Activated CD8-positive, alpha-beta memory T cell treated with anti-CD3 and anti-CD28 coated beads for 48 hours (primary cell): ENCODE measurements around the gene MAP3K13.
"Not testable (repeated sequence)": the region's sequence is repeated elsewhere in the genome, so short reads cannot be mapped to it uniquely, and the experiment has no call there.

Experiments used
- DNase-seq, 3 experiments: peaks; one replicate each; pipeline ENCODE4 v3.0.0-alpha.2; 2020; ENCODE audit warnings: low read depth in 2 of 3, low spot score in 2 of 3

The MAP3K13 gene

GRCh38 chr3:185393055-185393454 is 30.1 kb downstream of the MAP3K13 start:
- DNase-seq, result no peak

GRCh38 chr3:185397676-185398075 is 34.7 kb downstream of the MAP3K13 start:
- DNase-seq, result no peak

DNA sequence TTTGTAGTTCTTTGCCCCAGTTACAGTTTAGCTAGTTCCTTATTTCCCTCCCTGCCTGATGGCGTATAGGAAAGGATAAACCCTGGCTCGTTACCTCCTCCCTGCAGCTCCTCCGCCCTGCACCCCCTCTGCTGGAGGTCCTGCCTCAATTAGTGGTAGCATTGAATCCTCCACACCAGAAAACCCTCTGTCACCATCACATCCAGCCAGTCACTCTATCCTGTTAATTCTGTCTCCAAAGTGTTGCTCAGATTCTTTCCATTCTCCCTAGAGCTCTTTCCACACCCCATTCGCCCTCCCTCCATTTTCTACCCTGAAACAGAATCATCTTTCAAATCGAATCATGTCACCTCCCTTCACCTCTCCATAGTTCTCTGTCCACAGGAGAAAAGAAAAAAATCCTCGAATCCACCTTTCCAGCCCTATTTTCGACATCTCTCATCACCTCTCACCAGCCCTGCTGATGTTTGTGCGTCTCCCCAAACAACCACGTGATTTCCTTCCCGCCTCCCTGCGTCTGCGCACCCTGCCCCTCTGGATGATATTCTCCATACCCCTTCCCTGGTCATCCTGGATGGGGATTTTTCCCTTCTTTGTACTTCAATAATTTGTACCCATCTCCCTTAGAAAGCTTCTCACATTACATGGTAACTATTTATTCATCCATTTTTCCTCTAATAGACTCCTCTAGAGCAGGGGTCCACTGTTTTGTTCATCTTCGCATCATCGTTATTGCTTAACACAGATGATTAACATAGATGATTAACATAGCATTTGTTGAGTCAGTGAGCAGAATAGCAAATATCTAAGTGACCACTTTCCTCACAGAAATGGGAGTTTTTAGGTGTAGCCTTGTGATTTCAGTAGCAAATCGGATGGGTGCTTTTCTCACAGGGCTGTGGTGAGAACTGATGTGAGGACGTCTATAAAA is 37.1 kb downstream of the MAP3K13 start:
- no peak for DNase-seq

- DNase-seq, result no peak
Measured at GRCh38 chr3:185400866-185401265, 37.9 kb downstream of the MAP3K13 start.

- DNase-seq, result no peak
Measured at GRCh38 chr3:185401319-185401955, 38.5 kb downstream of the MAP3K13 start.

- DNase-seq, result no peak
Measured at GRCh38 chr3:185402561-185402960, 39.6 kb downstream of the MAP3K13 start.

DNA sequence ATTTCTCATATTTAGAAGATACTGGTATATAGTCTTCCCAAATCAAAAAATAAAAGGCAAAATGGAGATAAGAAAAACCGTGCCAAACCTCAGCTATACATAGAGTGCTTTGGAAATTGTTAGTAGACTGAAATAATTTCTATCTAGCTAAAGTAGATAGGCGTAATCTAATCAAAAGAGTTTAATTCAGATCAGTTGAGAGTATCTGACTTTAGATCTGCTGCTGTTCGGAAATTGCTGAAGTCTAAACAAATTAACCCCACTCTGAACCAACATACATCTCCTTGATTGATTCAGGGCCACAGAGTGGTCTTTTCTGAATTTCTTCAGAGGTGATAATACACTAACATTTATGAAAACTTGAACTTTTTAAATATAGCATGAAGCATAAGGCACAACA is 40.1 kb downstream of the MAP3K13 start:
- no peak for DNase-seq

GRCh38 chr3:185405243-185405642 is 42.3 kb downstream of the MAP3K13 start:
- no peak for DNase-seq

DNA sequence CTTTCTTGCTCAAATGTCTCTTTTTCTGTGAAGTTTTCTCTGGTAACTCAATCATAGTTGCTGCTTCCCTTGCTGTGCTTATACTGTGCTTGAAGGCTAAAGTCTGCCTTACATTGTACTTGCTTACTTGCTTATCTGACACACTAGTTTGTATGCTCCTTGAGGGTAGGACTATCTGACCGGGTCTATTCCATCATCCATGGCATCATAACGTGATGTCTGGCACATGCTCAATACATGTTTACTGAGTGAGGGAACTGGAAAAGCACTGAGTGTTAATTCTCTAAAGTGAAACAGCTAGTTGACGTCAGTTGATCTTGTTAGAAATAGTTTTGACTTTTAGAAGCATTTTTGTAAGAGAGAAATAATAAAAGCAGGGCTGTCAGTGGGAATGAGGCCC is 42.7 kb downstream of the MAP3K13 start:
- no peak for DNase-seq

GRCh38 chr3:185406121-185406620 is 43.2 kb downstream of the MAP3K13 start:
- no peak for DNase-seq

DNA sequence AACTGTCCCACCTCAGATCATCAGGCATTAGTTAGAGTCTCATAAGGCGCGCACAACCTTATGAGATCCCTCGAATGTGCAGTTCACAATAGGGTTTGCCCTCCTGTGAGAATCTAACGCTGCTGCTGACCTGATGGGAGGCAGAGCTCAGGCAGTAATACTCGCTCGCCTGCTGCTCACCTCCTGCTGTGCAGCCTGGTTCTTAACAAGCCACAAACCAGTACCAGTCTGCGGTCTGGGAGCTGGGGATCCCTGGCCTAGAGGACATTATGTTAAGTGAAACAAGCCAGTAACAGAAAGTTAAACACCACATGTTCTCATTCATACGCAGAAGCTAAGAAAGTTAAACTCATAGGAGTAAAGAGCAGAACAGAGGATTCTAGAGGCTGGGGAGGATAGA is 47.0 kb downstream of the MAP3K13 start:
- no peak for DNase-seq

DNA sequence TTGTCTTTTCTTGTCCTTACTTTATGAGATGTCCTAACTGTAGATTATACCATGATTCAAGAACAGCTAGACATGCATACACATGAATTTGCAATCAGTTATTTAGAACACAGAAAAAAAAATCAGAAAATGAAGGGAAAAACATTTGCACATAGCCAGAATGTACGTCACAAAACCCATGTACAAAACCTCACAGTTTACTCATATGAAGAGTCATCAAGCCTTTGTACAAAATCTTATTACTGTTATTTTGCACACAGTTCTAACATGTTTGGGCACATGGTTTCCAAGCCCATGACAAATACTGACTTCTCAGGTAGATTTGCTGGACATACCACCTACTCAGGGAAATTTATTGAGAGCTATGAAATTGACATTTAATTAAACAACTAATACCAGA is 48.2 kb downstream of the MAP3K13 start:
- DNase-seq, result no peak

- no peak for DNase-seq
Measured at GRCh38 chr3:185416513-185416912, 53.6 kb downstream of the MAP3K13 start.

GRCh38 chr3:185418561-185418977 is 55.6 kb downstream of the MAP3K13 start:
- not testable (repeated sequence) for DNase-seq

DNA sequence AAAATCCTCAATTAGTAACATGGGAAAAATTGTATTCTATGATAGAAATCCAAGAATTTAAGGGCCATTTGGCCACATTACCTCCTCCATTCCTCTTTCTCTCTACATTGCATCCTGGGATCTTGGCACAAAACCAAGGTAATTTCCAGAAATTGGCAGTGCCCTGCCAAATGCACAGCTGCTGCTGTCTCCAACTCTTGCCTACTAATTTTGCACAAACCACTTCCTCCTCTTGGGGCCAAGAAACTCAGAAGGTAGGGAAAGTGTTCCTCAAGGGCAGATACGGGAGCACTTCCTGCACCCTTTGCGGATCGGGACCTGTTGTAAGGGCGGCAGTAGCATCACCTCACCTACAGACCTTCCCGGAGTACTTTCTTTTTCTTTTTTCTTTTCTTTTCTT is 57.8 kb downstream of the MAP3K13 start:
- DNase-seq, result no peak

DNA sequence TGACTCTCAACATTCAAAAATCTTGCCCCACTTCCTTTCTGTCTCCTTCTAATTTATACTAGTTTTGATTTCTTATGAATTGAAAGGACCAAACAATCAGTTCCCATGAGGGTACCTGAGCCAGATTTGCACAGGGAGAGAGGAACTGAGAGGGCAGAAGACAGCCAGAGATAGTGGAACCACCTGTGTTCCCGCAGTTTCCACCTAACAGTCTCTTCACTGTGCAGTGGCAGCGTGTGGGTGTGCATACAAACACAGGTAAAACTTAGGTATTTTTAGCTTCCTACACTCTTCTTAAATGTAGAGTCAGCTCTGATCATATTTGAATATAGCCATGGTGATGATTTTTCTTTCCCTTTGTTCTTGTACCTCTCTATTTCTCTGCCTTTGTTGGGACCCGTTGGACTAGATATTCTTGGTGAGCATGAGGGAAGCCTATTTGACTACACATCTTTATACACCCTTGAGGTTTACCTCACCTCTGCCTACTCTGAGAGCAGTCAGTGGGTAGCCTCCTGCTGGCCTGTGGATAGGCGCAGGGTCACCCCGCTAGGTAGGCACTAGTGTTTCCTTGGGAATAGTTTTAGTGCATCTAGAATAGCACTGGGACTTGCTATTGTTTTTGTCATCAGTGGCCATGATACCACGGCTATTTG is 58.8 kb downstream of the MAP3K13 start:
- DNase-seq, result no peak

DNA sequence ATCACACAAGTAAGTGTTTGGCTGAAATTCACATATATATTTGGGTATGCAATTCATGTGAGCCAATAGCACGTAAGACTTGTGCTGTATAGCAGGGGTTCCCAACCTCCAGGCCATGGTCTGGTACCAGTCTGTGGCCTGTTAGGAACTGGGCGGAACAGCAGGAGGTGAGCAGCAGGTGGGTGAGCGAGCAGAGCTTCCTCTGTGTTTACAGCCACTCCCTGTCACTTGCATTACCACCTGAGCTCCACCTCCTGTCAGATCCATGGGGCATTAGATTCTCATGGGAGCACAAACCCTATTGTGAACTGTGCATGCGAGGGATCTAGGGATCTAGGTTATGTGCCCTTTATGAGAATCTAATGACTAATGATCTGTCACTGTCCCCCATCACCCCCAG is 59.7 kb downstream of the MAP3K13 start:
- DNase-seq, result no peak

DNA sequence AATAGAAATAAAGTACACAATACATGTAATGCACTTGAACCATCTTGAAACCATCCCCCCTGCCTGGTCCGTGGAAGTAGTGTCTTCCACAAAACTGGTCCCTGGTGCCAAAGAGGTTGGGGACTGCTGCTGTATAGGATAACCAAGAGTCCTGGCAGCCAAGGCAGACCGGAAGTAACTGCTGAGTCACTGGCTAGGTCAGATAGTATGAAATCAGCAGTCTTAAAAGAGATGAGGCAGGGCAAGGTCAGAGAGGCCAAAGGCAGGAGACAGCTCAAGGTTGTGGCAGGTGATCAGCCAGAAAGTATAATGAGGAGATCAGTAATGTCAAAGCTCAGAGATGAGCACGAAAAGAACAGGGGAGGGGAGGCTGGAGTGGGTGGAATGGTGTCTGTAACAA is 60.2 kb downstream of the MAP3K13 start:
- no peak for DNase-seq

GRCh38 chr3:185424435-185424834 is 61.5 kb downstream of the MAP3K13 start:
- no peak for DNase-seq

- DNase-seq, result no peak
Measured at GRCh38 chr3:185430375-185430774, 67.4 kb downstream of the MAP3K13 start.

DNA sequence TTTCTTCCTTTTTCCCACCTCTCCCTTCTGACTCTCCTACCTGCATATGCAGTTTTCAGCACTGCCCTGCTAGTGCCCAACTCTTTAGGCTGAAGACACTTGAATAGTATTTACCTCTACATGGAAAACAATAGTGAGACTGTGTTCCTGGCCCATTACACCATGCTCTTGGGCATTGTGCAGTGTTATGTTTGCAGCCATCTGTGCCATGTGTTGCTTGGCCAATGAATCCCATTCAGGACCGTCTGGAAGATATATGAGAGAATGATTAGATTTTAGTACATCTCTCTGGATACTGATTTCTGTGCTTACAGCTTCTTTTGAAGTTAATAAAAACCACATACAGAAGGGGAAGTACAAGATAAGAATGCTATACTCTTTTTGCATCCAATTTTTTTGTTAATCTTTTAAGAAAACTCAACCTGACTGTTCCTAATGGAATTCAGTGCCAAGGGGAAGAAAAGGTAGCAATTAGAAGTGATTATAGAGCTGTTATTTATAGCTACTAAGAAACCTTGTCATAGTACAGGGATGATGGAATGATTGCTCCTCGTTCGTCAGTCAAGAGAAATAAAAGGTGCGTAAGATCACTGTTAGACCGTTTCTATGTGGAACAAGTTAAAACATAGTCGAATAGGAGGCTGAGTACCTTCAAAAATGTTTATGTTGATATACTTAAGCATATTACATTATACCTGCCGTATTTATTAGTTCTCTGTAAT is 77.0 kb downstream of the MAP3K13 start:
- DNase-seq, result no peak
